HG02798 (cell line): ENCODE results near the gene ALDOA.
"Not testable (repeated sequence)": the region's sequence is repeated elsewhere in the genome, so short reads cannot be mapped to it uniquely, and the experiment has no call there.

Source experiments
- ATAC-seq: cut with Tn5 transposase; IDR thresholded peaks from one replicate; pipeline ENCODE4 v1.9.1; 2021; ENCODE audit warnings: mild to moderate bottlenecking; ENCODE audit not compliant: unreplicated experiment, poor library complexity

ALDOA gene

DNA sequence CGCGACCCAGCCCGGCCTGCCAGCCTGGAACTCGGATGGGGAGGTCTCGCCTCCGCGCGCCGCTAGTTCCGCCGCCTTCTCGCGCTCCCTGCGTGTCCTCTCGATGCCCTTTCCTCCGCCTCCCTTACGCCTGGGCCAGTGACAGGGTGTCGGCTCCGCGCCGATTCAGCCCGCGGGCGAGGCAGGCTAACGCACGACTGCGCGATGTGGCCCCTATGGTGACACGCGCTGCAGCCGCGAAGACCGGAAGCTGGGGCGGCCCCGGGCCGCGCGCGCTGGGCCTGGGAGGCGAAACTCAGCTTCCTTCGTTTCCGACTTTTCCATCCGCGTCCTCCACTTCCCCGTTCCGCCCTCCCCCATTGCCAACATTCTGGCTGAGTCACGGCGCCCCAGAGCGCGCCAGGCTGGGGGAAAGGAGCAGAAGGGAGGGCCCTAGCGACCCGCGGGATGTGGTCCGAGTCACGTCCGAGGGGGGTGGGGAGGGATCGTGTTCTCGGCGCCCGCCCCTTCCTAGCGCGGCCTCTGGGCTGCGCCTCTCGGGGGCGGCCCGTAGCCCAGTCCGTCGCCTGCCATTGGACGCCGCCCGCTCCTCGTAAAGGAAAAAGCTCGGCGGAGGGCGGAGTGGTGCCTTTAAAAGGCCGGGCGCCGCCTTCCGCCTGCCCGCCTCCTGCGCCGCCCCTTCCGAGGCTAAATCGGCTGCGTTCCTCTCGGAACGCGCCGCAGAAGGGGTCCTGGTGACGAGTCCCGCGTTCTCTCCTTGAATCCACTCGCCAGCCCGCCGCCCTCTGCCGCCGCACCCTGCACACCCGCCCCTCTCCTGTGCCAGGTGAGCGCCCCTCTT, at the start of gene ALDOA:
Gene ALDOA, plus strand, starts transcription at position 659 of the 841 bp plus-strand sequence. CDS start 1,138 bp downstream, outside the sequence.
- ATAC-seq = peak; percentile 83

DNA sequence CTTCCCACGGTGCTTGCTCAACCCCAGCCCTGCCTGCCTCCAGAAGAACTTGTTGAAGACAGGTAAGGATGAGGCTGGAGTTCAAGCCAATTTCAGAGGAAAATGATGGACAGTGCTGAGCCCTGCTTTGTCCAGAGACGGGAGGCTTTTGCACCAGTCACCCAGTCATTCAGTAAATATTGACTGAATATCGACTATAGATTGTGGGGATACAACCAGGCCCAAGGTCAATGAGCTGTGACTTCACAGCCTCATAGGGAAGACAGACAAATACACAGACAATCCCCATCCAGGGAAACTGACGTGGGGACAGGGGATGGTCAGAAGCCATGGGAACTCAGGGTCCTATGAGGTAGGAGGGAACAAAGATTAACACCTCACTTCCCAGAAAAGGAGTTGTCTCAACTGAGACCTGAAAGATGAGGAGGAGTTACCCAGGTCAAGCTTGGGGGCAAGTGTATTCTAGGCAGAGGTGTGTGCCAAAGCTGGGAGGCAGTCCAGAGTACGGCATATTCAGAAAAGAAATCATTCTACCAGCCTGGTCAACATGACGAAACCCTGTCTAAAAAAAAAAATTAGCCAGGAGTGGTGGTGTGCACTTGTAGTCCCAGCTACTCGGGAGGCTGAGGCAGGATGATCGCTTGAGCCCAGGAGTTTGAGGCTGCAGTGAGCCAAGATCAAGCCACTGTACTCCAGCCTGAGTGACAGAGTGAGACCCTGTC, 48.8 kb upstream of the ALDOA start:
- ATAC-seq = no peak

DNA sequence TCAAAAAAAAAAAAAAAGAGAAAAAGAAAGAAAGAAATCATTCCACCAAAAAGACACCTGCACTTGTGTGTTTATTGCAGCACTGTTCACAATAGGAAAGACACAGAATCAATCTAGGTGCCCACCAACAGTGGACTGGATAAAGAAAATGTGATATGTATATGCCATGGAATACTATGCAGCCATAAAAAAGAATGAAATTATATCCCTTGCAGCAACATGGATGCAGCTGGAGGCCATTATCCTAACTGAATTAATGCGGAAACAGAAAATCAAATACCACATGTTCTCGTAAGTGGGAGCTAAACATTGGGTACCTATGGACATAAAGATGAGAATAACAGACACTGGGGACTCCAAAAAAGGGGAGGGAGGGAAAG, 48.3 kb upstream of the ALDOA start:
- ATAC-seq = no peak

DNA sequence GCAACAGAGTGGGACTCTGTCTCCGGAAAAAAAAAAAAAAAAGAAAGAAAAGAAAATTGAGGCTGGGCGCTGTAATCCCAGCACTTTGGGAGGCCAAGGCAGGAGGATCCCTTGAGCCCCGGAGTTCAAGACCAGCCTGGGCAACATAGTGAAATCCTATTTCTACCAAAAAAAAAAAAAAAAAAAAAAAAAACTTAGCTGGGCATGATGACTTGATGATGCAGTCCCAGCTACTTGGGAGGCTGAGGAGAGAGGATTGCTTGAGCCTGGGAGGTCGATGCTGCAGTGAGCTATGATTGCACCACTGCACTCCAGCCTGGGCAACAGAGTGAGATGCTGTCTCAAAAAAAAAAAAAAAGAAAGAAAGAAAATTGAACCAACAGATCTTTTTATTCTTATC, 47.6 kb upstream of the ALDOA start:
- ATAC-seq = not testable (repeated sequence)

DNA sequence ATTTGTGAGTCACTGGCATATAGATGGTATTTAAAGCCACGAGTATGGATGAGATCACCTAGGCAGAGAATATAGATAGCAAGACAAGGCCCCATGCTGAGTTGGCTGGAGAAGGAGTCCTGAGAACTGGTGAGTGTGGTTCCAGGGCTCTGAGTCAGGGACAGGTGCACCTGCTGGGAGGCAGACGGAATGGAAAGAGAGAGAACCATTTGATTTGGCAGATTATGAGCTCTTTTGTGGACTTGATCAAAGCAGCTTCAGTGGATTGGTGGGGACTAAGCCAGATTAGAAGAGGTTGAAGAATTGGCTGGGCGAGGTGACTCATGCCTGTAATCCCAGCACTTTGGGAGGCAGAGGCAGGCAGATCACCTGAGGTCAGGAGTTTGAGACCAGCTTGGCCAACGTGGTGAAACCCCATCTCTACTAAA, 46.8 kb upstream of the ALDOA start:
- ATAC-seq = no peak

DNA sequence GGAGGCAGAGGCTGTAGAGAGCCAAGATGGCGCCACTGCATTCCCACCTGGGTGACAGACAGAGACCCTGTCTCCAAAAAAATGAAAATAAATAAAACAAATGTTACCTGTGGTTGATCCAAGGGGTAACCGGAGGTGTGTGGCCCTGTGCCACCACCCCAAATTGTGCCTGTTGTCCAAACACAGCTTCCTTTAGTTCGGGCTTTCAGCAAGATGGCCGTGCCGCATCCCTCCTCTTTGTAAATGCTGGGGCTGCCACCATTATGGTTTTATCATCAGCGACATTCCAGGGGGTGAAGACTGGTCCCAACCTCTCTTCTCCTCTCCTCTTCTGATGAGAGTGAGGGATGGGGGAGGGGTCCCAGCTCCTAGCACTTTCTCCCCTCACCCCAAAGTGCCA, 42.7 kb upstream of the ALDOA start, which contains the start of gene C16orf92:
Gene C16orf92, plus strand, starts transcription at position 312 of the 400 bp plus-strand sequence. CDS start 143 bp downstream, outside the sequence.
- no peak for ATAC-seq

DNA sequence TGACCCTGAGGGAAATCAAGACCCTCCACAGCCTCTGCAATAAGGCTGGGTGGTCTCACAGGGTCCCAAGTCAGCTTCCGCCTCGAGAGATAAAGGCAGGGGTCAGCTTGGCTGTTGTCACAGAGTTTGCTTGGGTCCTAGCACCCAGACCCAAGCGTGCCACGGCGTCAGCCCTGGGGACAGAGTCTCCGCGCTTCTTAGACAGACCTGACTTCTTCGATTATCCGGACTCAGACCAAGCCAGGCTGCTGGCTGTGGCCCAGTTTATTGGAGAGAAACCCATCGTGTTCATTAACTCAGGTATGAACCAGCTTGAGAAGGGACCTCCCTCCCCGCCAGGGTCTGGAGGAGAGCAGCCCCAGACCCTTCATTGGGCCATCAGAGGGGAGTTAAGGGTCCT, 42.0 kb upstream of the ALDOA start:
- no peak for ATAC-seq

DNA sequence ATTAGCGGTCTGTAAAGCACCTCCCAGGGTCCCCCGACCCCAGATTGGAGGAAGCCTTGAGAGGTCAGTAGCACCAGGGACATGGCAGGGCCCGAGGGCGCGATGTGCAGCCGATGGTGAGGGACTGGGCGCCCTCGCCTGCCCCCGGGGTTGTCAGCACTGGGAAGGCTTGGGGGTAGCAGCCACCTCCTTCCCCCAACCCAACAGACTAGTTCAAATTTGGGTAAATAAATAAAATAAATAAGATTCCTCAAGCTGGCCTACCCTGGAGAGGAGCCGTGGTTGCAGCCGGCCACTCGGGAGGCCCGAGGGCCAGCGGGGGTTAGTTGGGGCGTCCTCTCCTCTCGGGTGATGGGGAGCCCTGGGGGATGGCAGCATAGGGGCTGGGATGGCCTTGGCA, 41.1 kb upstream of the ALDOA start:
- no peak for ATAC-seq

DNA sequence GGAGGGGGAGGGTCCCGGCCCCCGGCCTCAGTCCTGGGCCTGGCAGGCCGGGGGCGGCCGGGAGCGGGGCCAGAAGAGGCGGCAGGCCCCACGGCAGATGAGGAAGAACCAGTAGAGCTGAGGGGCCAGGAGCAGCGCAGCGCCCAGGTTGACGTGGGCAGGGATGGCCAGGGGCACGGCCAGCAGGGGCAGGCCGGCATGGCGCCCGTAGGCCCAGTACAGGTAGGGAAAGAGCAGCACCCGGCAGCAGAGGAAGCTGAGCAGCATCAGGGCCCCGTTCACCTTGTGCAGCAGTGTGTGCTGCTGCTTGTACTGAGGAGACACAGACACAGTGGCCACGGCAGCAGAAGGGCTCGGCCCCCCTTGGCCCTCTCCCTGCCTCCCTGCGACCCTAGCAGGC, 40.4 kb upstream of the ALDOA start:
- ATAC-seq = no peak

DNA sequence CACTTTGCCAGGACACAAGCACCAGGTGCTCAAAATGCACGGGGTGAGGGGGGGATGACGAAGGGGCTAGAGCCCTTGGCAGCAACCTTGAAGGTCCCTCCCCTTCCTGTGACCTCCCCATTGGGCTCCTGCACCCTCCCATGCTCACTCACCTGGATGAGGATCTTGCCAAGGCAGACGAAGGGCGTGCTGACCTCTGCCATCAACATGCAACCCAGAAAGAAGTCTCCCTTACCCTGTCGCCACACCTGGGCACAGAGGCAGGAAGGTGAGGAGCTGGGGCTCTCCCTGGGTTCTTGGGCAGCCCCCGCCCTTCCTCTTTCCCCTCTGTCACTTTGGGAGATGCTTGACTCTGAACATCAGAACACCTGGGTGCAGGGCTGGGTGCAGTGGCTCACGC, 40.0 kb upstream of the ALDOA start:
- no peak for ATAC-seq

DNA sequence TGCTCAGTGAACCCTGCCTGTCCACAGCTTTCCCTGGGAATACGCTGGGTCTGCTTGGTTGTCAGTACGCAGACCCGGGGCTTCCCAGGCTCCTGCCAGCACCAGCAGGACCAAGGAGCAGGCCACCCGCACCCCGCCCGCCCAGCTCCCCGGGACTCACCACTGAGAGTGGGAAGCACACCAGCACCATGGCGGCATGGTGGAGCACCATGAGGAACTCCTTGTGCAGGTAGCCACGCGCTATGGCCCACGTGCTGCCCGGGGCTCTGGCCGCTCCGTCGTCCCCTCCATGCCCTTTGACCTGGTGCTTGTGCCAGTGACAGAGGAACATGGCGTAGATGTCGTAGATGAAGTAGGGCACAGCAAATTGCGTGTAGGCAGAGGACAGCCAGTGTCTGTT, 39.1 kb upstream of the ALDOA start:
- ATAC-seq = no peak

DNA sequence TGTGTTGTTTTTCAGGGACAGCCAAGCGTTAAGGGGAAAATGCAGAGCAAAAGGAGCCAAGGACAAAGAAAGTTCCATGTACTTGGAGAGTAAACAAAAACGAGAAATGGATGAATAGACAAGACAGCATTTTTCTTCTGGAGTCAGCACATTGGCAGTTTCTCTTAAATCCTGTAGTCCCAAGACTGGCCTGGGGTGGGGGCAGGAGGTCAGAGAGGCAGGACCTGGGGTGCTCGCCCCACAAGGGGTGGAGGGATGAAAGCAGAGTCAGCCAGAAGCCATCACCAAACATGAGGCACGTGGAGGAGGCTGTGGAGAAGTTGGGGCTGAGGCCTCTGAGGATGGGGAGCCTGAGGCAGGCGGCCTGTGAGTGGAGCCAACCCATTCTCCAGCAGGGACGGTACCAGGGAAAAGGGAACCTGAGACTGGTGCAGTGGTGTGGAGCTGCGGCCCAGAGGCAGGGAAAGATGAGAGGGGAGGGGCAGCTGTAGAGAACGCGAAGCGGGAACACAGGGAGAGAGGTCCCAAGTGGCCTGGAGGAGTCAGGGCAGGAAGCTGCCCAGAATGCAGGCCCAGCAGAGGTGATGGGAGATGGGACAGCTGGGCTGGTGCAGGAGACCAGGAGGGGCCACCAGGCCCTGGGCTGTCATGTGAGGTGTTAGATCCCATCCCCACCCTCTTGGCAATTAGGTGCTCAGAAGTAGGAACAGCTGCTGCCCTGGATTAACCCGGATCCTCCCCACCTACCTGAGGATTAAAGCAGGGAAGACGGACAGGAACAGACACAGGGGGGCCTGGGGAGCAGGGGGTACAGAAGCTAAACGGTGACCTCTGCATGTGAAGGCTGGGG, 37.7 kb upstream of the ALDOA start:
- ATAC-seq = no peak

DNA sequence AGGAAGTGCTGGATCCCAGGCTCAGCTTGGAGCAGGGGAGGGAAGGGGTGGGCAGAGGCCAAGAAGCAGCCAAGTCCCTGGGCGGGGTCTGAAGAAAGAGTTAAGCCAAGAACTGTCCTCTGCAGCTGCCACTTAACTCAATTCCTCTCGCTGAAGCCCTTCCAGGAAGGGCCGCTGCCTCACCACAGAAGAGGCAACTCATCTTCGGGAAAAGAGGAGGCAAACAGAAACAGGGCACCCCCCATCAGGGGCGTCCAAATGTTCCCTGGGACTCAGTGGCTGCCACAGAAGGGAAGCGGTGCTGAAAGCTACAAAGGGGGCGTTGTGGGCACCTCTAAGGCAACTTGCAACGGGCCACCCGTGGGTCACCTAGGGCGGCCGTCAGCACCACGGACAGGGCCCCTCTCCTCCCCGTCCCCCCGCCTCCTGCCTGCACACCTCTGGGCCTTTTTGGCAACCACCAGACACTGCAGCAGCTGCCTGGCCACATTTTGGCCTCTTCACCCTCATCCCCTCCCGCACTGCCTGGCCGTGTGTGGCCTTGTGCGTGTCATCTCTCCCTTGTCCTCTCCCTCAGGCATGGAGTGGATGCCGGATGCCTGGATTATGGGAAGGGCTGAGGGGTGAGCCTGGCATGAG, 37.0 kb upstream of the ALDOA start:
- ATAC-seq = no peak

DNA sequence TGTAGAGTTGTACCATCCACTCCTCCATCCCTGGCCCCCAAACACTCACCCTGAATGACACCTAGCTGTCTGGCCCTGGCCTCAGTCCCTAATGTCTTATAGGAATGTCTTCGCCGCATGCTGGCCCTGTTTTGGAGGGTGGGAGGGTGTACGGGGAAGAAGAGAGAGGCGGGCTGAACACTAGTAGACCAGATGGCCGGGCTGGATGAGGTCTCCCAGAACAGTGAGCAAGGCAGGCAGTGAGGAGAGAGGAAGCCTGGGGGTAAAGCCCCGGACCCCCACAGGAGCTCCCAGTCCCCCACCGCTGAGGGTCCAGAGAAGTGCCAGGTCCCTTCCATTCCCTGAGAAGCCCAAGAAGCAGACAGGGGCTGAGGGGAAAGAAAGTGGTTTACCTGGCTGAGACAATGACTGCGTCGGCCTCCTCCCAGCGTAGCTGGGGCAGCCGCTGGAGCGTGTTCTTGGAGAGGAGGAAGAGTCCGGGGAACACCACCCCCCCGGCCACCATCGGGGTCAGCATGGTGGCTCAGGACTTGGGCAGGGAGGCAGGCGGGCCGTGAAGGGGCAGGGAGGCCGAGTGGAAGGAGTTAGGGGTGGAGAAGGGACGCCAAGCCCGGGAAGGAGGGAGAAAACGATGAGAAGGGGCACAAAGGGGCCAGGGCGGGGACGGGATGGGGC, 35.4 kb upstream of the ALDOA start:
- no peak for ATAC-seq

DNA sequence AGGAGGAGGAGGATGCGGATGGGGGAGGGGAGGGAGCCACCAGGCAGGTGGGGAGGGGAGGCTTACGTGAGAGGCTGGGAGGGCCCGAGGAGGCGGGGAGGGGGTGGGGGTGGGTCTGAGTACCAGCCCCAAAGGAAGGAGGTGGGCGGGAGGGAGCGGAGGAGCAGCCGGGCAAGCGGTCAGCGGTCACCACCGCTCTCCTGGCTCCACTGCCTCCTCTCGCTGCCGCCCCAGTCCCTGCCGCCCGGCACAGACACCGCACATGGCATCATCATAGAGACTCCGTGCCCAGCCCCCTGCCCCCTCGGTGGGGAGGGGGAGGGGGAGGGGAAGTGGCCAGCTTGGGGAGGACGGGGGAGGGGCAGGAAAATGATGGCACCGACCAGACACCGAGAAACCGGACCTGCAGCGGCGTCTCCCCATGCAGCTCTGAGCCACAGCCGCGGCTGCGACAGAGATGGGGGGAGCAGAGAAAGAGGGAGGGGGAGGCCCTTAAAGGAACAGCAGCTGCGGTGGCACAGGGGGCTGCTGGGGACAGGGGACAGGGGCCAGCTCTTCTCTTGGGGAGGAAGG, 34.6 kb upstream of the ALDOA start, which contains the start of gene TLCD3B:
Gene TLCD3B, minus strand, starts transcription at position 431 of the 573 bp plus-strand sequence. CDS start 744 bp downstream, outside the sequence.
- ATAC-seq = no peak

DNA sequence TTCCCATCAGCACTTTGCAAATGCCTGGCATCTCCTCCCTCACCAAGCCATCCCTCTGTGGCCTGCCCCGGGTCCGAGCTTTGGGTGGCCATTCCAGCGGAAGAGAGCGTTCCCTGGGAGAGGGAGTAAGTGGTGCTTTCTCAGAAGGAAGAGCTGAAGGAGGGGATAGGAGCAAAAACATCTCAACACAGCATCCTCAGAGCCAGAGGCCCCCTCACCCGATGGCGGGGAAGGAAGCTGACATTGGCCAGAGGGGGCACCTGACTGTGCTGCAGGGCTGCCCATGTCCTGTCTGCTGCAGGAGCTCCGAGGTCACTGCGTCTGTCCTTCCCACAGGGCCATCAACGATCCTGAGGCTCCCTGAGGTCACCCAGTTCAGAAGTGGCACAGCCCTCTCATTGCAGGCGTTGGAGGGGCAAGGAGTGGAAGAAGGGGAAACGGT, 34.1 kb upstream of the ALDOA start:
- ATAC-seq = no peak

DNA sequence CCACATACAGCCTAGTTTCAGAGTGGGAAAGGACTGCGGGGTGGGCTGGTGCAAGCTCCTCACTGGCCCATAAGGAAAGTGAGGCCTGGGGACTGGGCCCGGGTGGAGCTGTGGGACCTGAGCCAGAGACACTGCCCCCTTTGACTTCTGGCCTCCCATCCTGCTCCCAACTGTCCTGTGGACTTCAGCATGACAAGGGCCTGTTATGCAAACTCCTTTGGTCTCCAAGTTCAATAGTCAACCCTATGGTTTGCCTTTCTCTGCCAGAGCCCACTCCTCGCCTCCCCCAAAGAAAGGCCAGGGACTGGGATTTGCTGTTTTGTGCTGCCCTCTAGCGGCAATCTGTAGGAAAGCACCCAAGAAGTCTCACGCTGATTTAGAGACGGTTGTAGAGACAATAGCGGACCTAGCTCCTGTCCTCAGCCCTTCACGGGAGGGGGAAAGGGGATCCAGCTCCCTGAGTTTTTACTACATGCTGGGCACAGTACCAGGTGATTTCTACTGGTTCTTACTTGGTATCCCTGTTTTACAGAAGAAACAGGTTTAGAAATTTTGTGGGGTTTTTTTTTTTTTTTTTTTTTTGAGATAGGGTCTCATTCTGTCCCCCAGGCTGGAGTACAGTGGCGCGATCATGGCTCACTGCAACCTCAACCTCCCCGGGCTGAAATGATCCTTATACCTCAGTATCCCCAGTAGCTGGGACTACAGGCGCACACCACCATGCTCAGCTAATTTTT, 33.3 kb upstream of the ALDOA start:
- ATAC-seq = no peak

DNA sequence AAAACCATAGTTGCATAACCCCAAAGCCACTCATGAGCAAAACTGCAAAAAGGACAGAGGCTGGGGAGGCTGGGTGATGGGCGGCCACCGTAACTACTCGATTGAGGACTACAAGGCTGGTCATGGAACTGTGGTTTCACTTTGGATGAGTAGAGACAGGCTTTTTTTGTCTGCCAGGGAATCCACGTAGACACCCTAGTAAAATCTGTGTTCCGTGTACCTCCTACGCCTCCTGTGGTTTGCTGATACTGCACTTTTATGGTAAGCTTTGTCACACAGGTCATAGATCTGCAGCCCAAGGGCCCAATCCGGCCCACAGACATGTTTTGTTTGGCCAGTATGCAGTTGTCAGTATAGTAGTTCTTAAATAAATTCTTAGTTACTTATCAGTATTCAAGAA, 32.3 kb upstream of the ALDOA start:
- ATAC-seq = no peak
